ENCODE results near the gene MRPL37.

Gene MRPL37

GRCh38 chr1:54227891-54228310 lies 27.9 kb downstream of the MRPL37 start:
- H2BK120ac ChIP-seq (ENCODE audit: low read depth, low read length) = no peak overlapping the region
- 89% methylated on average over 17 of the region's 17 CpGs for WGBS
- DNase-seq = no peak
- no peak overlapping the region for H4K91ac ChIP-seq (ENCODE audit: low read length)
- H3K9ac ChIP-seq (ENCODE audit: low read length) = no peak overlapping the region
- no peak overlapping the region for H3K23ac ChIP-seq (ENCODE audit: low read length in 2 of 2)
- H2AFZ ChIP-seq (ENCODE audit: low read depth, low read length) = no peak overlapping the region
- H2BK15ac ChIP-seq (ENCODE audit: low read depth, poor library complexity, severe bottlenecking) = no peak overlapping the region
- H3K4ac ChIP-seq (ENCODE audit: low read depth in 1 of 2, low read length in 2 of 2) = no peak overlapping the region
- H3K27me3 ChIP-seq (ENCODE audit: control insufficient read depth in 1 of 2, insufficient read depth in 1 of 2, low read length in 2 of 2) = no peaks in the 10 kb centered on the region
- peak overlapping the region; percentile 31 for H3K4me2 ChIP-seq (ENCODE audit: low read length, poor library complexity, severe bottlenecking)
- no peak overlapping the region for H3K4me3 ChIP-seq (ENCODE audit: insufficient read depth in 1 of 2, low read depth in 1 of 2, low read length in 2 of 2)
- H3K4me1 ChIP-seq (ENCODE audit: control insufficient read depth, insufficient read depth, low read depth, low read length) = peaks cover 38% of the 10 kb centered on the region
- peaks cover 15 to 31% of the 10 kb centered on the region in 2 experiments for H3K36me3 ChIP-seq (ENCODE audit: control insufficient read depth in 1 of 2, insufficient read depth in 2 of 2, low read depth in 1 of 2, low read length in 2 of 2)
- H3K14ac ChIP-seq (ENCODE audit: low read length in 2 of 2) = no peak overlapping the region
- H3K9me3 ChIP-seq (ENCODE audit: control insufficient read depth, low read length) = no peaks in the 10 kb centered on the region
- H2BK5ac ChIP-seq (ENCODE audit: low read depth, low read length, poor library complexity, severe bottlenecking) = no peak overlapping the region
- H2AK5ac ChIP-seq (ENCODE audit: low read length, severe bottlenecking) = peak overlapping the region; percentile 26
- H3K27ac ChIP-seq (ENCODE audit: low read length, poor library complexity, severe bottlenecking) = peak overlapping the region; percentile 61
- H4K8ac ChIP-seq (ENCODE audit: low read length) = peak overlapping the region; percentile 12
- H3K18ac ChIP-seq (ENCODE audit: low read depth in 1 of 2, low read length in 2 of 2) = no peak overlapping the region
- peak overlapping the region in 1 of 2 experiments; percentile 18 for H2BK12ac ChIP-seq (ENCODE audit: low read length in 2 of 2)
- peaks cover 3% of the 10 kb centered on the region for H3K79me1 ChIP-seq (replicated peaks; ENCODE audit: low read length, poor library complexity, severe bottlenecking)

DNA sequence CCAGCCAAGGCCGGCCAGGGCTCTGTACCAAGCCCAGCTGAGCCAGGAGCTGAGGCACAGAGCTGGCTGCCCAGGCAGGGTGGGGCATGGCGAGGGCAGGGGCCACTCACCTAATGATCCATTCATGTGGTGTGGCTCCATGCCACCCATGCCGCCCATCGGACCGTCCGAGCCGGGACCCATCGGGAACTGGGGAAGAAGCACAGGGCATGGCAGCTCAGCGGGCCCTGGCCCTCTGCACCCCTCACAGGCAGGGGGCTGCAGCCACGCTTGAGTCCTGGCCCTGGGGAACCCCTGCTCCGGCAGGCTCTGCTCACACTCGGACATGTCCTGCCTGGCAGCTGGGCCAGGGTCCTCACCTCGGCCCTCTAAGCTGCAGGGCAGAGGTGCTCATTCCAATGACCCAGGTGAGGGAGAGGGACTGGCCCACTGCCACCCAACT lies 28.7 kb downstream of the MRPL37 start:
- 95% methylated on average over 13 of the region's 13 CpGs for WGBS
- H3K27ac ChIP-seq (ENCODE audit: low read length, poor library complexity, severe bottlenecking) = no peak overlapping the region
- no peaks in the 10 kb centered on the region for H3K27me3 ChIP-seq (ENCODE audit: control insufficient read depth in 1 of 2, insufficient read depth in 1 of 2, low read length in 2 of 2)
- no peak overlapping the region for H2BK5ac ChIP-seq (ENCODE audit: low read depth, low read length, poor library complexity, severe bottlenecking)
- no peak overlapping the region for H2BK120ac ChIP-seq (ENCODE audit: low read depth, low read length)
- H3K4me3 ChIP-seq (ENCODE audit: insufficient read depth in 1 of 2, low read depth in 1 of 2, low read length in 2 of 2) = no peak overlapping the region
- H3K23ac ChIP-seq (ENCODE audit: low read length in 2 of 2) = no peak overlapping the region
- no peak overlapping the region for H3K4ac ChIP-seq (ENCODE audit: low read depth in 1 of 2, low read length in 2 of 2)
- peaks cover 38% of the 10 kb centered on the region for H3K4me1 ChIP-seq (ENCODE audit: control insufficient read depth, insufficient read depth, low read depth, low read length)
- no peak overlapping the region for H4K8ac ChIP-seq (ENCODE audit: low read length)
- H3K36me3 ChIP-seq (ENCODE audit: control insufficient read depth in 1 of 2, insufficient read depth in 2 of 2, low read depth in 1 of 2, low read length in 2 of 2) = peaks cover 15 to 23% of the 10 kb centered on the region in 2 experiments
- H4K91ac ChIP-seq (ENCODE audit: low read length) = peak overlapping the region; percentile 78
- no peak overlapping the region for H3K14ac ChIP-seq (ENCODE audit: low read length in 2 of 2)
- DNase-seq = no peak
- no peak overlapping the region for H3K18ac ChIP-seq (ENCODE audit: low read depth in 1 of 2, low read length in 2 of 2)
- no peak overlapping the region for H2BK12ac ChIP-seq (ENCODE audit: low read length in 2 of 2)
- H3K79me1 ChIP-seq (replicated peaks; ENCODE audit: low read length, poor library complexity, severe bottlenecking) = no peaks in the 10 kb centered on the region
- H2BK15ac ChIP-seq (ENCODE audit: low read depth, poor library complexity, severe bottlenecking) = no peak overlapping the region
- peak overlapping the region; percentile 60 for H2AK5ac ChIP-seq (ENCODE audit: low read length, severe bottlenecking)
- no peak overlapping the region for H3K9ac ChIP-seq (ENCODE audit: low read length)
- H3K9me3 ChIP-seq (ENCODE audit: control insufficient read depth, low read length) = no peaks in the 10 kb centered on the region
- no peak overlapping the region for H3K4me2 ChIP-seq (ENCODE audit: low read length, poor library complexity, severe bottlenecking)
- H2AFZ ChIP-seq (ENCODE audit: low read depth, low read length) = no peak overlapping the region

- Histone ChIP-seq H3K4me3 (ENCODE audit: insufficient read depth in 1 of 2, low read depth in 1 of 2, low read length in 2 of 2) (no peak overlapping the region), H3K23ac (ENCODE audit: low read length in 2 of 2) (no peak overlapping the region), H3K9me3 (ENCODE audit: control insufficient read depth, low read length) (no peaks in the 10 kb centered on the region), H2BK120ac (ENCODE audit: low read depth, low read length) (no peak overlapping the region), H2BK5ac (ENCODE audit: low read depth, low read length, poor library complexity, severe bottlenecking) (no peak overlapping the region), H2BK12ac (ENCODE audit: low read length in 2 of 2) (peak overlapping the region in 1 of 2 experiments; percentile 73), H3K27ac (ENCODE audit: low read length, poor library complexity, severe bottlenecking) (no peak overlapping the region), H3K9ac (ENCODE audit: low read length) (peak overlapping the region; percentile 11), H3K79me1 (replicated peaks; ENCODE audit: low read length, poor library complexity, severe bottlenecking) (no peaks in the 10 kb centered on the region), H3K27me3 (ENCODE audit: control insufficient read depth in 1 of 2, insufficient read depth in 1 of 2, low read length in 2 of 2) (no peaks in the 10 kb centered on the region), H3K4me2 (ENCODE audit: low read length, poor library complexity, severe bottlenecking) (no peak overlapping the region), H3K36me3 (ENCODE audit: control insufficient read depth in 1 of 2, insufficient read depth in 2 of 2, low read depth in 1 of 2, low read length in 2 of 2) (peaks cover 10 to 17% of the 10 kb centered on the region in 2 experiments), H2BK15ac (ENCODE audit: low read depth, poor library complexity, severe bottlenecking) (no peak overlapping the region), H4K8ac (ENCODE audit: low read length) (no peak overlapping the region), H3K14ac (ENCODE audit: low read length in 2 of 2) (peak overlapping the region in 1 of 2 experiments; percentile 59), H3K4ac (ENCODE audit: low read depth in 1 of 2, low read length in 2 of 2) (peak overlapping the region in 1 of 2 experiments; percentile 10), H3K4me1 (ENCODE audit: control insufficient read depth, insufficient read depth, low read depth, low read length) (peaks cover 36% of the 10 kb centered on the region), H4K91ac (ENCODE audit: low read length) (peak overlapping the region; percentile 6), H3K18ac (ENCODE audit: low read depth in 1 of 2, low read length in 2 of 2) (peak overlapping the region in 1 of 2 experiments; percentile 32), H2AFZ (ENCODE audit: low read depth, low read length) (no peak overlapping the region), H2AK5ac (ENCODE audit: low read length, severe bottlenecking) (peak overlapping the region; percentile 60)
- peak; percentile 30 for DNase-seq
- 43% methylated on average over 7 of the region's 11 CpGs for WGBS
Observed at GRCh38 chr1:54229281-54229891, 29.4 kb downstream of the MRPL37 start.

GRCh38 chr1:54230507-54231339 lies 30.8 kb downstream of the MRPL37 start:
- Histone ChIP-seq H4K91ac (ENCODE audit: low read length) (no peak overlapping the region), H3K4me3 (ENCODE audit: insufficient read depth in 1 of 2, low read depth in 1 of 2, low read length in 2 of 2) (no peak overlapping the region), H3K23ac (ENCODE audit: low read length in 2 of 2) (no peak overlapping the region), H3K4me2 (ENCODE audit: low read length, poor library complexity, severe bottlenecking) (no peak overlapping the region), H3K9me3 (ENCODE audit: control insufficient read depth, low read length) (no peaks in the 10 kb centered on the region), H3K4ac (ENCODE audit: low read depth in 1 of 2, low read length in 2 of 2) (no peak overlapping the region), H2AK5ac (ENCODE audit: low read length, severe bottlenecking) (no peak overlapping the region), H3K36me3 (ENCODE audit: control insufficient read depth in 1 of 2, insufficient read depth in 2 of 2, low read depth in 1 of 2, low read length in 2 of 2) (peaks cover 3 to 15% of the 10 kb centered on the region in 2 experiments), H3K14ac (ENCODE audit: low read length in 2 of 2) (no peak overlapping the region), H2BK15ac (ENCODE audit: low read depth, poor library complexity, severe bottlenecking) (no peak overlapping the region), H3K79me1 (replicated peaks; ENCODE audit: low read length, poor library complexity, severe bottlenecking) (no peaks in the 10 kb centered on the region), H2BK5ac (ENCODE audit: low read depth, low read length, poor library complexity, severe bottlenecking) (no peak overlapping the region), H3K9ac (ENCODE audit: low read length) (no peak overlapping the region), H2AFZ (ENCODE audit: low read depth, low read length) (no peak overlapping the region), H2BK120ac (ENCODE audit: low read depth, low read length) (no peak overlapping the region), H3K4me1 (ENCODE audit: control insufficient read depth, insufficient read depth, low read depth, low read length) (peaks cover 36% of the 10 kb centered on the region), H3K27ac (ENCODE audit: low read length, poor library complexity, severe bottlenecking) (no peak overlapping the region), H4K8ac (ENCODE audit: low read length) (no peak overlapping the region), H2BK12ac (ENCODE audit: low read length in 2 of 2) (no peak overlapping the region), H3K18ac (ENCODE audit: low read depth in 1 of 2, low read length in 2 of 2) (no peak overlapping the region), H3K27me3 (ENCODE audit: control insufficient read depth in 1 of 2, insufficient read depth in 1 of 2, low read length in 2 of 2) (no peaks in the 10 kb centered on the region)
- WGBS = 87% methylated on average over 14 of the region's 15 CpGs
- no peak for DNase-seq
